GM15510 (cell line): Measurements from ENCODE around the gene TLE6.

ENCODE experiments used
- POLR2A ChIP-seq: IDR thresholded peaks from 3 replicates; pipeline ENCODE4 v1.6.1; 2011; ENCODE audit warnings: borderline replicate concordance; ENCODE audit not compliant: insufficient read length; ENCODE audit errors: extremely low read depth

Gene TLE6

GRCh38 chr19:2964874-2965273 is 12.5 kb upstream of the TLE6 start:
- no peak for TF ChIP-seq POLR2A

- TF ChIP-seq POLR2A, result no peak
Observed at GRCh38 chr19:2967972-2968371, 9.4 kb upstream of the TLE6 start.

- no peak for TF ChIP-seq POLR2A
Observed at GRCh38 chr19:2969104-2969504, 8.3 kb upstream of the TLE6 start.

GRCh38 chr19:2970201-2970835 is 7.0 kb upstream of the TLE6 start:
- TF ChIP-seq POLR2A, result no peak

- no peak for TF ChIP-seq POLR2A
Observed at GRCh38 chr19:2973229-2973628, 4.1 kb upstream of the TLE6 start.

- TF ChIP-seq POLR2A, result no peak
Observed at GRCh38 chr19:2974342-2975041, 2.9 kb upstream of the TLE6 start.

- TF ChIP-seq POLR2A, result no peak
Observed at GRCh38 chr19:2976609-2977000, 759 bp upstream of the TLE6 start.

- no peak for TF ChIP-seq POLR2A
Observed at GRCh38 chr19:2977746-2978138, 378 bp downstream of the TLE6 start.

GRCh38 chr19:2978166-2978767 is 903 bp downstream of the TLE6 start:
- TF ChIP-seq POLR2A, result no peak

- TF ChIP-seq POLR2A, result no peak
Observed at GRCh38 chr19:2978772-2979171, 1.4 kb downstream of the TLE6 start.

GRCh38 chr19:2981898-2982297 is 4.5 kb downstream of the TLE6 start:
- no peak for TF ChIP-seq POLR2A

GRCh38 chr19:2982561-2982960 is 5.2 kb downstream of the TLE6 start:
- TF ChIP-seq POLR2A, result no peak

GRCh38 chr19:2982983-2983350 is 5.6 kb downstream of the TLE6 start:
- no peak for TF ChIP-seq POLR2A

GRCh38 chr19:2983351-2984214 is 6.2 kb downstream of the TLE6 start:
- no peak for TF ChIP-seq POLR2A

- no peak for TF ChIP-seq POLR2A
Observed at GRCh38 chr19:2984215-2984528, 6.8 kb downstream of the TLE6 start.

- TF ChIP-seq POLR2A, result no peak
Observed at GRCh38 chr19:2986951-2987524, 9.7 kb downstream of the TLE6 start.

- TF ChIP-seq POLR2A, result no peak
Observed at GRCh38 chr19:2987797-2988196, 10.4 kb downstream of the TLE6 start.
